ENCODE measurements around the gene MLLT11. TPM values are rescaled to one million over a fixed set of nuclear protein-coding genes. Genes with fewer than 3 reads are reported as not detected.

The MLLT11 gene, protein sequence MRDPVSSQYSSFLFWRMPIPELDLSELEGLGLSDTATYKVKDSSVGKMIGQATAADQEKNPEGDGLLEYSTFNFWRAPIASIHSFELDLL
- 25.2 and 28.3 TPM in 2 replicates for polyA plus RNA-seq (2011; rRNA removed)
- 9.4 and 10.9 TPM in 2 replicates for polyA minus RNA-seq (2011; rRNA and poly(A)+ RNA removed)

DNA sequence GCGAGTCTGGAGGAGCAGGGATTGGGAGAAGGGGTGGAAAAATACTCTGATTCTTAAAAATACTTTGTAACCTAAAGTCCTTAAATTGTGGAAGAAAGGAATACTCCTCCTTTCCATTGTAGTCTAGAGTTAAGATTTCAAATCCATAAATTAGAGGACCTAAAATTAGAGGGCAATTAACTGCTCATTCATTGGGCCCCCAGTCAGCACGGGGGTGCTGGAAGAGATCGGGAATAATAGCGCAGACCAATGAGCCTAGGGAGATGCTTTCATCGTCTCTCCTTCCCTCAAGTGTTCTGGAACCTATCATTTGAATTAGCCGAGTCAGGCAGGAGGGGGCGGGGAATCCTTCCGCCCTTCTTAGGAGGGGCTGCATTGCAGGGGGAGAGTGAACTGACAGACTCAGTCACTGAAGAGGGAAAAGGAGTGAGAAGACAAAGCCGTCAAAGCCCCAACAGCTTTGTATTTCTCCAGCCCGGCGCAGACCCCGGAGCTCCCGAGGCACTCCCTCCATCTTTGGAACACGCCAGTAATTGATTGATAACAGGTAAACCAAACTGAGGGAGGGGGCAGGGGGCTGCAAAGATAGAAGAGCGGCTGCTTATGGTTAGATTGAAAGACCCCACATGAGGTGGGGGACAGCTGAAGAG lies at the start of gene MLLT11:
MLLT11 (plus strand) TSS at position 391 of the 650 bp plus-strand sequence. CDS start 6,828 bp downstream, outside the sequence.
- peak within 1 kb of the TSS; percentile 92 for H3K27ac ChIP-seq (ENCODE audit: low read depth, low read length)
- no peaks in the 10 kb centered on the region for H3K27me3 ChIP-seq (ENCODE audit: control insufficient read depth, insufficient read depth, low read length)
- CTCF ChIA-PET, result interaction anchor here (0.5 to 1.5 kb wide), 6 partner anchors 10 to 385 kb away, joined by 3 to 5 read pairs (median 3); partner anchors contain the start of gene C1orf56
- TF ChIP-seq, protein P1, sequence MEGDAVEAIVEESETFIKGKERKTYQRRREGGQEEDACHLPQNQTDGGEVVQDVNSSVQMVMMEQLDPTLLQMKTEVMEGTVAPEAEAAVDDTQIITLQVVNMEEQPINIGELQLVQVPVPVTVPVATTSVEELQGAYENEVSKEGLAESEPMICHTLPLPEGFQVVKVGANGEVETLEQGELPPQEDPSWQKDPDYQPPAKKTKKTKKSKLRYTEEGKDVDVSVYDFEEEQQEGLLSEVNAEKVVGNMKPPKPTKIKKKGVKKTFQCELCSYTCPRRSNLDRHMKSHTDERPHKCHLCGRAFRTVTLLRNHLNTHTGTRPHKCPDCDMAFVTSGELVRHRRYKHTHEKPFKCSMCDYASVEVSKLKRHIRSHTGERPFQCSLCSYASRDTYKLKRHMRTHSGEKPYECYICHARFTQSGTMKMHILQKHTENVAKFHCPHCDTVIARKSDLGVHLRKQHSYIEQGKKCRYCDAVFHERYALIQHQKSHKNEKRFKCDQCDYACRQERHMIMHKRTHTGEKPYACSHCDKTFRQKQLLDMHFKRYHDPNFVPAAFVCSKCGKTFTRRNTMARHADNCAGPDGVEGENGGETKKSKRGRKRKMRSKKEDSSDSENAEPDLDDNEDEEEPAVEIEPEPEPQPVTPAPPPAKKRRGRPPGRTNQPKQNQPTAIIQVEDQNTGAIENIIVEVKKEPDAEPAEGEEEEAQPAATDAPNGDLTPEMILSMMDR (IDR thresholded peaks at IDR 0.05; ENCODE audit: low read depth, low read length), result no peak
- peak within 1 kb of the TSS; percentile 84 for H3K4me3 ChIP-seq (ENCODE audit: low read depth, low read length)
- no peaks in the 10 kb centered on the region; the same call in 1 of the 2 replicates for H3K9me3 ChIP-seq (ENCODE audit: control insufficient read depth, insufficient read depth, low read length)
- no peak for DNase-seq (ENCODE audit: low read depth, low spot score)
- POLR2A ChIA-PET, result interaction anchor here (0.6 to 3.5 kb wide), 3 partner anchors 11 to 15 kb away, joined by 3 to 24 read pairs (median 6); partner anchors contain the start of gene C1orf56

DNA sequence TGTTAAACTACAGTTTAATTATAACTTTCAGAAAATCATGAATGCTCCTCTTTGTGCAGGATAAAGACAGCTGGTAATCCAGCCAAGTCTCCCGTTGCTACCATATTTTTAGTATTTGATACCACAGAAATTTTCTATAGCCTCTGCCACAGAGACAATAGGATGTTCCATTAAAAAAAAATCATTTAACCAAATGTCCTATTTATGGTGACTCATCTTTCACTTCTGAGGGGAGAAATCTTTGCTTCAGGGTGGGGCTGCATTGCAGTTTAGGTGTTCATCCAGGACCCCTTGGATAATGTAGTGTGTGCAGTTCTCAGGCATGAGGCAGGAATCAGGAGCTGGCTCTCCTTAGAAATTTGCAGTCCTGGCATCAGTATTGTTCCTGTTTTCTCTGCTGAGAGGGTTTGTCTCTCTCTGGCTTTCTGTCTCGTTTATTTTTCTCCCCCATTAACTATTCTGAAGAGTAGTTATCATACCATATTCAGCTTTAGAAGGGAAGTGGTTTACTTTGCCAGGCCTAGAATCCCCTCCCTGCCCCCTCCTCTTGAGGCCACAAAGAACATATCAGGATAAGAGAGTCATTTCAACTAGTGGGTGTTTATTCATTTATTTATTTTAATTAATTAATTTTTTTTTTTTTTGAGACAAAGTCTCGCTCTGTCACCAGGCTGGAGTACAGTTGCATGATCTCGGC lies 48.9 kb upstream of the MLLT11 start:
- ChIA-PET CTCF (interaction anchor here (0.6 to 2.0 kb wide), 2 partner anchors 13 to 117 kb away, joined by 3 to 10 read pairs; no protein-coding TSS in a partner anchor), POLR2A (interaction anchor here (0.7 kb wide), 1 partner anchor 117 kb away, joined by 5 read pairs; no protein-coding TSS in a partner anchor)
- no peak for DNase-seq (ENCODE audit: low read depth, low spot score)
- TF ChIP-seq, protein P1 (IDR thresholded peaks at IDR 0.05; ENCODE audit: low read depth, low read length), result no peak
- Histone ChIP-seq H3K27me3 (ENCODE audit: control insufficient read depth, insufficient read depth, low read length) (no peaks in the 10 kb centered on the region), H3K4me3 (ENCODE audit: low read depth, low read length) (no peak overlapping the region), H3K27ac (ENCODE audit: low read depth, low read length) (no peak overlapping the region), H3K9me3 (ENCODE audit: control insufficient read depth, insufficient read depth, low read length) (no peaks in the 10 kb centered on the region)

DNA sequence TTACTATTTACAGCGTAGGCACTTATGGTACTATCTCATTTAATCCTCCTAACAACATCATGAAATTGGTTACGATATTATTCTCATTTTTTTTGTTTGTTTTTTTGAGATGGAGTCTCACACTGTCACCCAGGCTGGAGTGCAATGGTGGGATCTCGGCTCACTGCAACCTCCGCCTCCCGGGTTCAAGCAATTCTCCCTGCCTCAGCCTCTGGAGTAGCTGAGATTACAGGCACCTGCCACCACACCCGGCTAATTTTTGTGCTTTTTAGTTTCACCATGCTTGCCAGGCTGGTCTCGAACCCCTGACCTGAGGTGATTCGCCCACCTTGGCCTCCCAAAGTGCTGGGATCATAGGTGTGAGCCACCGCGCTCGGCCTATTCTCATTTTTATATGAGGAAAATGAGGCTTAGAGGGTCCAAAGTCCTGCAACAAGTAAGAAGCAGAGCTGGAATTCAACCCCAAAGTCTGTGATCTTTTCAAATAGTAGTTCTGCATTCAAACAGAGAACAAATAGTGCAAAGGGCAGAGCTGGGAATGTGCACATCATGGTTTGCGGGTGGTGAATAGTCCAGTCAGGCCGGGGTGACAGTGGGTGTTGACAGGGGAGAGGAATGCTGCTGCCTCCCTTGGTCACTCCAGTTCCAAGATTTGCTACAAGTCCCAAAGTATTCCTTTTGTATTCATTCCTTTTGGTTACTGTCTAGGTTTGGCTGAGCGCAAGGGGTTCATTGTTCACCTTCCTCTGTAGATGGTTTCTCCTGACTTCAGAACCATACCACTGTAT lies 47.3 kb upstream of the MLLT11 start:
- no peaks in the 10 kb centered on the region for H3K27me3 ChIP-seq (ENCODE audit: control insufficient read depth, insufficient read depth, low read length)
- POLR2A ChIA-PET, result interaction anchor here (0.6 kb wide), 1 partner anchor 629 kb away, joined by 3 read pairs; no protein-coding TSS in a partner anchor
- no peak for DNase-seq (ENCODE audit: low read depth, low spot score)
- TF ChIP-seq, protein P1 (IDR thresholded peaks at IDR 0.05; ENCODE audit: low read depth, low read length), result no peak
- H3K4me3 ChIP-seq (ENCODE audit: low read depth, low read length), result no peak overlapping the region
- H3K9me3 ChIP-seq (ENCODE audit: control insufficient read depth, insufficient read depth, low read length), result no peaks in the 10 kb centered on the region
- H3K27ac ChIP-seq (ENCODE audit: low read depth, low read length), result no peak overlapping the region
- CTCF ChIA-PET, result interaction anchor here (1.3 to 2.0 kb wide), 2 partner anchors 12 to 35 kb away, joined by 3 to 10 read pairs; partner anchors contain the start of gene C1orf56

DNA sequence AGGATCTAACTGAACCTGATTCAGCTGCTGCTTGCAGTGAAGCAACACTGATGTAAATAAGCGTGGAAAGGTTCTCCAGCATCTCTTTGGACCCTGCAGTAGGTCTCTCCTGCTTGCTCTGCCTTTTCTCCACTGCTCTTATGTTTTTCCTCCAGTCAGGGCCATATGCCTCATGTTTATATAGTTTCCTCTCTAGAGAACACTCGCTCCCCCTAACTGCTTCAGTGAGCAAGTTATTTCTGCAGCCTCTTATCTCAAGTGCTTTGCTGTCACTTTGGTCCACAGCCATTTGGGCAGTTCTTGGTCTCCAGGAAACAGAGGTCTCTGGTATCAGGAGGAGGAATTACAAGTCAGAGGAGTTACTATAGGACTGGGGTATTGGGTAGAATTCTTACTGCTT lies 46.7 kb upstream of the MLLT11 start:
- no peak overlapping the region for H3K27ac ChIP-seq (ENCODE audit: low read depth, low read length)
- ChIA-PET POLR2A (no interaction called here), CTCF (interaction anchor here (1.3 kb wide), 1 partner anchor 34 kb away, joined by 3 read pairs; the partner anchor contains the start of gene C1orf56)
- DNase-seq (ENCODE audit: low read depth, low spot score), result no peak
- TF ChIP-seq, protein P1 (IDR thresholded peaks at IDR 0.05; ENCODE audit: low read depth, low read length), result peak; percentile 21; the same call in 1 of the 2 replicates
- no peak overlapping the region for H3K4me3 ChIP-seq (ENCODE audit: low read depth, low read length)
- no peaks in the 10 kb centered on the region for H3K27me3 ChIP-seq (ENCODE audit: control insufficient read depth, insufficient read depth, low read length)
- H3K9me3 ChIP-seq (ENCODE audit: control insufficient read depth, insufficient read depth, low read length), result no peaks in the 10 kb centered on the region
